Body of pancreas (tissue), 4 donors: ENCODE data around the gene ABHD16B. TPM values are rescaled to one million over a fixed set of nuclear protein-coding genes. Genes with fewer than 3 reads are reported as not detected.
A peak's percentile ranks its signal among the peaks of the same experiment; 100 is the strongest.

Experiments used
- ATAC-seq: fragments of 150-250 bp; one replicate; pipeline ENCODE4 v1.9.1; 2016
- DNase-seq, 4 donors: peaks; one replicate each; pipeline ENCODE4 v3.0.0-alpha.2; 2019
- H3K27ac ChIP-seq, 4 donors: fragments of 200-600 bp; sonication (generic); 1 replicate in 3 of 4; 2 replicates in 1 of 4; pipeline versions ENCODE4 v1.5.1 to v1.6.1; 2016 to 2019; ENCODE audit warnings: mild to moderate bottlenecking in 1 of 4, mixed read lengths in 1 of 4, moderate library complexity in 1 of 4
- H3K27me3 ChIP-seq, 2 donors: fragments of 200-600 bp; sonication (generic); one replicate each; pipeline ENCODE4 v1.6.0; 2016; ENCODE audit warnings: mild to moderate bottlenecking in 1 of 2
- H3K36me3 ChIP-seq, 2 donors: fragments of 200-600 bp; sonication (generic); replicated peaks in 1 of 2; 2 replicates each; pipeline ENCODE4 v1.5.1; 2016; ENCODE audit warnings: low read depth in 2 of 2; ENCODE audit not compliant: insufficient read depth in 1 of 2
- H3K4me1 ChIP-seq: fragments of 200-600 bp; sonication (generic); one replicate; pipeline ENCODE4 v1.6.0; 2016
- H3K4me3 ChIP-seq, 2 donors: fragments of 200-600 bp; sonication (generic); 1 replicate in 1 of 2; 2 replicates in 1 of 2; pipeline ENCODE4 v1.5.1; 2016 to 2019
- H3K9me3 ChIP-seq, 3 donors: fragments of 200-600 bp; sonication (generic); 1 replicate in 2 of 3; 2 replicates in 1 of 3; pipeline ENCODE4 v1.5.1; 2016
- CTCF ChIP-seq, 7 experiments: fragments of 450-650 bp in 4 of 7; fragments of 200-600 bp in 3 of 7; sonication (generic) in 3 of 7; IDR thresholded peaks; one replicate each; pipeline ENCODE4 v1.5.1; 2016 to 2019; ENCODE audit warnings: antibody characterized with exemption in 7 of 7
- POLR2A ChIP-seq, 3 donors: fragments of 450-650 bp; IDR thresholded peaks; one replicate each; pipeline ENCODE4 v1.6.1; 2016; ENCODE audit warnings: antibody characterized with exemption in 3 of 3, mild to moderate bottlenecking in 2 of 3
- WGBS, 2 donors: methylation state at CpG; one replicate each; pipeline ENCODE4 v1.1.5; 2017; 5-methylcytosine and 5-hydroxymethylcytosine counted together
- intact Hi-C: fragments of 100-400 bp; cut with DNase I; formaldehyde crosslinking; loops from one replicate; pipeline ENCODE4 v1.15.1; 2023
- total RNA-seq, 2 donors: library from RNA; depleted of rRNA; stranded (reverse); fragments of >200 nt; gene quantifications; one replicate each; pipeline ENCODE4 v1.1.0, GENCODE V29; 2016

Gene ABHD16B
- total RNA-seq, 2 donors from 2014 or later = not detected

- Histone ChIP-seq H3K9me3 (no peaks in the 10 kb centered on the region), H3K4me1 (peaks cover 8% of the 10 kb centered on the region), H3K27me3 (no peaks in the 10 kb centered on the region), H3K27ac (no peak overlapping the region), H3K36me3 (peaks cover 6% of the 10 kb centered on the region in 2 donors), H3K4me3 (no peak overlapping the region)
- DNase-seq (no peak), ATAC-seq (no peak)
- intact Hi-C loops = no loop called here
- 81 to 86% methylated on average over 7 of the region's 7 CpGs for WGBS, 2 donors
- no peak for TF ChIP-seq POLR2A (IDR thresholded peaks at IDR 0.05)
- no peak for TF ChIP-seq CTCF (IDR thresholded peaks at IDR 0.05)
Observed at GRCh38 chr20:63890616-63891015, 29.3 kb downstream of the ABHD16B start.

GRCh38 chr20:63891061-63892002, 30.0 kb downstream of the ABHD16B start:
- Histone ChIP-seq H3K9me3 (no peaks in the 10 kb centered on the region), H3K4me3 (no peak overlapping the region), H3K27me3 (no peaks in the 10 kb centered on the region), H3K4me1 (peaks cover 15% of the 10 kb centered on the region), H3K36me3 (peaks cover 6% of the 10 kb centered on the region in 2 donors), H3K27ac (no peak overlapping the region)
- ATAC-seq = no peak
- intact Hi-C loops = no loop called here
- no peak for DNase-seq
- TF ChIP-seq CTCF (IDR thresholded peaks at IDR 0.05) = no peak
- no peak for TF ChIP-seq POLR2A (IDR thresholded peaks at IDR 0.05)
- 85 to 96% methylated on average over 22 to 27 of the region's 29 CpGs for WGBS, 2 donors

- WGBS, 2 donors = 81 to 85% methylated on average over 7 of the region's 7 CpGs
- H3K4me3 ChIP-seq = no peak overlapping the region
- TF ChIP-seq CTCF (IDR thresholded peaks at IDR 0.05) = no peak
- TF ChIP-seq POLR2A (IDR thresholded peaks at IDR 0.05) = no peak
- H3K9me3 ChIP-seq = no peaks in the 10 kb centered on the region
- no peak for ATAC-seq
- H3K27me3 ChIP-seq = no peaks in the 10 kb centered on the region
- DNase-seq = no peak
- H3K36me3 ChIP-seq = peaks cover 6% of the 10 kb centered on the region in 2 donors
- intact Hi-C loops = no loop called here
- H3K4me1 ChIP-seq = peaks cover 26% of the 10 kb centered on the region
- no peak overlapping the region for H3K27ac ChIP-seq
Observed at GRCh38 chr20:63892402-63892801, 31.1 kb downstream of the ABHD16B start.

- DNase-seq (no peak), ATAC-seq (no peak)
- Histone ChIP-seq H3K4me1 (peaks cover 41% of the 10 kb centered on the region), H3K27ac (peak overlapping the region; percentile 57 to 87 (median 68)), H3K36me3 (peaks cover 0 to 6% of the 10 kb centered on the region in 2 donors), H3K4me3 (no peak overlapping the region), H3K9me3 (no peaks in the 10 kb centered on the region), H3K27me3 (no peaks in the 10 kb centered on the region)
- intact Hi-C loops = no loop called here
- TF ChIP-seq CTCF (IDR thresholded peaks at IDR 0.05) (no peak), POLR2A (IDR thresholded peaks at IDR 0.05) (no peak)
- WGBS, 2 donors = 29 to 31% methylated on average over 6 of the region's 6 CpGs
Observed at GRCh38 chr20:63893999-63894357, 32.7 kb downstream of the ABHD16B start.
